Posterior cingulate gyrus (tissue), 11 donors: Measurements from ENCODE around the gene FLNB.

Experiments
- DNase-seq, 10 donors: peaks; one replicate each; pipeline versions ENCODE4 v3.0.0 to v3.0.0-alpha.2; 2020 to 2021; ENCODE audit warnings: mixed read lengths in 3 of 10
- intact Hi-C: fragments of 100-400 bp; cut with DNase I; formaldehyde crosslinking; loops from one replicate; pipeline ENCODE4 v1.15.1; 2023

The FLNB gene

DNA sequence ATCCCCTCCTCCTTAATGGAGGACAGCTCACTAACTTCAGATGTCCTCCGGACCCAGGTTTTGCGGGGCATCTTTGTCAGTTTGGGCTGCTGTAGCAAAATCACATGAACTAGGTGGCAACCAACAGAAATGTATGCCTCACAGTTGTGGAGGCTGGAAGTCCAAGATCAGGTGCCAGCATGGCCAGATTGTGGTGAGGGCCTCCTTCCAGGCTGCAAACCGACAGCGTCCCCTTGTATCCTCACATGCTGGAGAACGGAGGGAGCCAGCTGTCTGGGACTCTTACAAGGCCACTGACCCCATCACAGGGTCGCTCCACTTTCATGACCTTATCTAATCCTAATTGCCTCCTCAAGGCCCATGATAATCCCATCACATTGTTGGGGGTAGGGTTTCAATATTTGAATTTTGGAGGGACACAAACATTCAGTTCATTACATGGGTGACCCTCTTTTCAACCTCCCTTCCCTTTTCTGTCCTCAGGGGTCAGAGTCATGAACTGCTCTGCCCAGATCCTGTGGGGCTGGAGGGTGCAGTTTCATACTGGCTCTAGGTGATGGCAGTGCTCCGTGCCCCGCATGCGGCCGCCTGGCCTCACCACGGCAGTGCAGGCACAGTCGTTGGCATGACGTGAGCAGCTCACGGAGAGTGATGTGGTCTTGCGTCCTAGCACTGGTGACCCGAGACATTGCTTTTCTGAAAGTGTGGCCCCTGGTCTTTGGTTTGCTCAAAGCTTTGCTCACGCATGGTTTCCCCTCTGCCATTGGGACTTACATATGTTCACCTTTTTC is 144.2 kb downstream of the FLNB start:
- intact Hi-C loops = no loop called here
- no peak for DNase-seq

GRCh38 chr3:58153371-58153770 is 145.1 kb downstream of the FLNB start:
- intact Hi-C loops = no loop called here
- no peak for DNase-seq

GRCh38 chr3:58154626-58155449 is 146.6 kb downstream of the FLNB start:
- peak in 1 of 10 donors; percentile 41 for DNase-seq
- intact Hi-C loops = no loop called here

DNA sequence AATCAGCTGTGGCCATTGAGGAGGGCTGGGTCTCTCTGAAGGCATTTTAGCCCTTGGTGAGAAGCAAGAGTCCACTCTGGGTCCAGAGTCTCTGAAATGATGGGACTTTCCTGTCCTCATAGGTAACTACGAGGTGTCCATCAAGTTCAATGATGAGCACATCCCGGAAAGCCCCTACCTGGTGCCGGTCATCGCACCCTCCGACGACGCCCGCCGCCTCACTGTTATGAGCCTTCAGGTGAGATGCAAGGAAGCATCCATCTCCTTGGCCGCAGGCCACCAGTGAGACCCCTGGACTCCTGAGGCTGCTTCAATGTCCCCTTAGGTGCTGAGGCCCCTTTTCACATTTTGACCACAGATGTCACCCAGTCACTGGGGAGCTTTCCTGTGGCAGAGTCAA is 147.6 kb downstream of the FLNB start:
- intact Hi-C loops = no loop called here

GRCh38 chr3:58157700-58158099 is 149.5 kb downstream of the FLNB start:
- intact Hi-C loops = no loop called here
- DNase-seq = no peak

More for the DNA sequence above, 147.6 kb downstream of the FLNB start:
- no peak for DNase-seq

GRCh38 chr3:58158442-58159153 is 150.4 kb downstream of the FLNB start:
- no peak for DNase-seq
- intact Hi-C loops = no loop called here

DNA sequence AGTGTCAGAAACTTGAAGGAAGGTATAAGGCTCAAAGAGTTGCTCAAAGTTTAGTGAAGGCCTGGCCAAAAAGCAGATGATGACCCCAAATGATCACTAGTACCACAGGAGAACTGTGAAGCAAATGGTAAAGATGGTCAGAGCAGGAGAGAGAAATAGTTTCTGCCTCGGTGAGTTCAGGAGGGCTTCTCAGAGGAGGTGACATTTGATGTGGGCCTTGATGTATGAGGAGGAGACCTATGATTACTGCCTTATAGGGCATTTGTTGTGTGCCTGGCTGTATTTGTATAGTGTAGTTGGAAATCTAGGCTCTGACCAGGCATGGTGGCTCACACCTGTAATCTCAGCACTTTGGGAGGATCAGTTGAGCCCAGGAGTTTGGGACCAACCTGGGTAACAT is 152.2 kb downstream of the FLNB start:
- no peak for DNase-seq
- intact Hi-C loops = no loop called here

GRCh38 chr3:58161435-58162398 is 153.5 kb downstream of the FLNB start:
- intact Hi-C loops = no loop called here
- DNase-seq = peak in 1 of 10 donors; percentile 56

DNA sequence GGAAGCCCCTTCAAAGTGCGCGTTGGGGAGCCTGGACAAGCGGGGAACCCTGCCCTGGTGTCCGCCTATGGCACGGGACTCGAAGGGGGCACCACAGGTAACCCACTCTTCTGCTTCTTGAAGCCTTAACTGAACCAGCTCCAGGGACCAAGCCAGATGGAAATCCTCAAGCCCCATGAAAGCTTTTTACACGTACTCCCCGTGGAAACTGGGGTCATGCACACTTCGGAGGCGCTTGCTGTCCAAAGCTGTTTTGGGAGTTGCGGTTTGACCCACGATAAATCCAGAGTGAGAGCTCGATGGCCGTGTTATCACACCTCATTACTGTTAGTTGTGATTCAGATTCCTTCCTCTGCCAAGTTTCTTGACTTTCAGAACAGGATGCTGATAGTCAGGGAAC is 155.0 kb downstream of the FLNB start:
- DNase-seq = peak in 1 of 10 donors; percentile 62
- intact Hi-C loops = no loop called here

GRCh38 chr3:58164199-58164879 is 156.1 kb downstream of the FLNB start:
- intact Hi-C loops = no loop called here
- peak in 2 of 10 donors; percentile 40 to 85 for DNase-seq

DNA sequence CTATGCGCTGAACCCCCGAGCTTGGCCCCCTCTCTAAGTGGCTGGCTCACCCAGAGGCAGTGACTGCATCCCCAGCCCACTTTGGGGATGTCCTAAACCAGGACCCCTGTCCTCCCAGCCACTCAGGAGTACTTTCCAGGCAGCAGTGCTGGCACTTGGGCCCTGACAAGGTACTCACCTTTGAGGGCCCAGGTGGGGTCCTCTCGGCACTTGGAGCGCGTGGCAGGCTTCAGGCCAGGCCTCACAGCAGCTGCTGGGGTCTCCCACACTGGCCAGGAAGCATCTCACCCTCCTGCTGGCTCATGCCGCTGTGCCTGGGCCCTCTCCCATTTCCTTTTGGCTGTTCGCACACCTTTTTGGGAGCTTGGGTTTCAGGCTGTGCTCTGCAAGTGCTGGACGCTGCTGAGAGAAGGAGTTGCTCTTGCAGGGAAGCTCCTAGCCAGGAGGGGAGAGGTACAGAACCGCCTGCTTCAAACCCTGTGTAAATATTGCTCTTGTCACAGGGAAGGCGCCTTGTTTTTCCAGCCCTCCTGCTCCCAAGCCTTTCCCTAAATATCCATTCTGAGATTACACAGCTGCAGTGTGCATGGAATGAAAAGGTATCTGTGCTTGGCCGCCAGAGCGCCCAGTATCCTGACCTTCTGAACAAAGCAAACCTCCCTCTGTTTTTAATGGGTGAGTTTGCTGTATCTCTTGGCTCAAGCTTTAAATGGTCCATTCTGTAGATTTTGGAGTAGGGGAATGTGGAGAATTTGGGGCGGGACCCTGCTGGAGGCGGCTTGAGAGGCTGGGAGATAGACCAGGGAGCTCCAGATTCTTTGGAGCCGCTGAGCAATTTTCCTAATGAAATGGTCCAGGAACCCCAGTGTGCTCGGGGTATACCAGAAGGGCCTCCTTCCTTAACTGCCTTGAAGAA is 156.9 kb downstream of the FLNB start:
- DNase-seq = peak in 1 of 10 donors; percentile 73
- intact Hi-C loops = no loop called here

DNA sequence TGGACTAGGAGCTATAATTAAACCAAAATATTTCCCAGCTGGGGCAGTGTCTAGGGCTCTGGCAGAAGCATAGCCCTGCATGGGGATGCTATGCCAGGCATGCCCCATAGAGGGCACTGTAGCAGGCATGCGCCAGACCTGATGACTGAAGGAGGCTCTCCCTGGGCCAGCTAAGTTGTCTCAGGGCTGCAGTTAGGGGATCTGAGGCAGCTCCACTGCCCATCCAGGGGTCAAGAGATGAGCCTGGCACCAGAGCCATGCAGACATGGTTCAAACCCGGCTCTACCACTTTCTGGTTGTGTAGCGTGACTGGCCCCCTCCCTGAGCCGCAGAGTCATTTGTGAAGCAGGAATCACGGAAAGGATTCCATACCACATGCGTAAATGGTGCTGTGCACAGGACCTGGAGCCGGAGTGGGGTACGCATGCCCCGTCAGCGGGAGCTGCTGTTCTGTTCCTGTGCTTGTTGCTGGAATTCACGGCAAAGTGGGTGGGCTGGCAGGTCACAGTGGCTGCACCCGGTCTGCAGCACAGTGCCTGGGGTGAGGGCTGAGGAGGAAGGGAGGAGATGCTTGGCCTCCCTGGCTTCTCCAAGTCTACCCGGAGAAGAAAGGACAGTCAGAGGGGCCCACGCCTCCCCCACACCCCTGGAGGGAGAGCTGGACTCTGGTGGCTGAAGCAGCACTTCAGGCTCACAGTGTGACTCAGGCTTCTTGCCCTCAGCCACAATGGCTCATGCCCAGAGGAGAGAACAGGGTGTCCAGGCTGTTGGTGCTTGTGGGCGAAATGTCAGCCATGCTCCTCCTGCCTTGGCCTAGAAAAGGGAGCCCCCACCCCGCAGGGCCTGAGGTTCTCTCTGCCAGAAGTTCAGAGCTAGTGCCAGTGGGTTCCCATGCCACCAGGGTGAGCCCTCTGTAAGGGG is 159.5 kb downstream of the FLNB start:
- intact Hi-C loops = no loop called here
- peak; percentile 47 to 95 (median 71) for DNase-seq

- DNase-seq = no peak
- intact Hi-C loops = no loop called here
Measured at GRCh38 chr3:58168498-58168897, 160.3 kb downstream of the FLNB start.

DNA sequence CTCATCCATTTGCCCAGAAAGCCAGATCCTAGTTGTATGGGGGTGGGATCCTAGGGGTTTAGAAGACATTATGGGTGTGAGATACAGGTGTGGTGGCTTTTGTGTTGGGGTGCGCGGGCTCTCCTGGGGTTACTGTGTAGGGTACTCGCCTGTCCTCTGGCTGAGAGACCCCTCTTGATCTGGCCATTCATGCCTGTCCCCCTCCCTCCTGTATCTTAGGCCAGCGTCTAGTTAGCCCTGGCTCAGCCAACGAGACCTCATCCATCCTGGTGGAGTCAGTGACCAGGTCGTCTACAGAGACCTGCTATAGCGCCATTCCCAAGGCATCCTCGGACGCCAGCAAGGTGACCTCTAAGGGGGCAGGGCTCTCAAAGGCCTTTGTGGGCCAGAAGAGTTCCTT is 161.1 kb downstream of the FLNB start:
- intact Hi-C loops = no loop called here
- DNase-seq = no peak

GRCh38 chr3:58170376-58170775 is 162.2 kb downstream of the FLNB start:
- DNase-seq = peak in 1 of 10 donors; percentile 55
- intact Hi-C loops = no loop called here

DNA sequence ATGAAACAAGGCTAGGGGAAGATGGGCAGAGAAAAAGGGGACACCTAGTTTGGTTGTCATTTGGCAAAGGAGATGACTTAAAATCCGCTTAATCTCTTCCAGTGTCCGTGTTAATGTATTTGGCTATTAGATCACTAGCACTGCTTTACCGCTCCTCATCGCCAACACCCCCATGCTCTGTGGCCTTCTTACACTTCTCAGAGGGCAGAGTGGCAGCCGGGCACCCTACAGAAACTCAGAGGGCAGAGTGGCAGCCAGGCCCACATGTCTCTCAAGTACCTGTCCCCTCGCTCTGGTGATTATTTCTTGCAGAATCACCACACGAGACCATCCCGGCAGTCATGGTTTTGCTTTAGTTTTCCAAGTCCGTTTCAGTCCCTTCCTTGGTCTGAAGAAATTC is 162.9 kb downstream of the FLNB start:
- intact Hi-C loops = no loop called here

GRCh38 chr3:58173029-58173668 is 164.9 kb downstream of the FLNB start:
- intact Hi-C loops = no loop called here
- DNase-seq = peak in 1 of 10 donors; percentile 40

More for the DNA sequence above, 162.9 kb downstream of the FLNB start:
- DNase-seq = peak in 1 of 10 donors; percentile 36
